ENCODE results near the gene LCE2B.
"Not testable (repeated sequence)": the region's sequence is repeated elsewhere in the genome, so short reads cannot be mapped to it uniquely, and the experiment has no call there.

The LCE2B gene, protein sequence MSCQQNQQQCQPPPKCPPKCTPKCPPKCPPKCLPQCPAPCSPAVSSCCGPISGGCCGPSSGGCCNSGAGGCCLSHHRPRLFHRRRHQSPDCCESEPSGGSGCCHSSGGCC

DNA sequence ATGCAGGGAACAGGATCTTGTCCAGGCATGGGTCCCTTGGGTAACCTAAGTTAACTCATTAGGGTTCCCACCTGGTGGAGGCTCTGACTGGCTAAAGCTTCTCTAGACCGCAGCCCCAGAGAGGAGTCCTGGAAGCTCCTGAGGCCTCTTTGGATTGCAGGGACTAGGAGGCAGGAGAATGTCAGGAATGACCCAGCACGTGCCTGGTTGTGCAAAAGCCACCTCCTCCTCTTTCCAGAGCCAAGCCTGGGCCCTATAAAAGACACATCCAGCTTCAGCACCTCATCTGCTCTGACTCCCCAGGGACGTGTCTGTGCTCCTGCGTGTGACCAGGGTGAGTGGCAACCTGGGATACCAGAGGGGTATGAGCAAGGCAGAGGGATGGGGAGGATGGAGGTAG is at the start of gene LCE2B:
LCE2B (plus strand) TSS at position 301 of the 400 bp plus-strand sequence. CDS start 721 bp downstream, outside the sequence.
- not testable (repeated sequence) for DNase-seq

DNA sequence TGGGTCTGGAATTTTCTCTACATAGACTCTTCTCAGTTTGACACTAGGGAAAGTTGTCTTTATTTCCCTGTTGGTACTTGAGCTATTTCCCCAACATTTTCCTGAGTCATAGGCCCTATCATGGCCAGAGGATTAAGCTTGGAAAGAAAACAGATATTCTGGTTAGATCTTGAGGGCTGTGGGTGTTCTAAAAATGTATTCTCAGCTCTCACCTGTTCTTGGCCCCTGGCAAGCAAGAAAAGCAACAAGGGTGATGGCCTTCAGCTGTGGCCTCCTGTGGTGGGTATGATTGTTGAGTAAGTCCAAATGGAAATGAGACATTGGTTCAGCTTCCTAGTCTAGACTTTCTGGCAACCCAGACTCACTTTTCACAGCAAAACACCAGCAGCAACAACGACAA is 45.6 kb upstream of the LCE2B start:
- DNase-seq, result no peak

DNA sequence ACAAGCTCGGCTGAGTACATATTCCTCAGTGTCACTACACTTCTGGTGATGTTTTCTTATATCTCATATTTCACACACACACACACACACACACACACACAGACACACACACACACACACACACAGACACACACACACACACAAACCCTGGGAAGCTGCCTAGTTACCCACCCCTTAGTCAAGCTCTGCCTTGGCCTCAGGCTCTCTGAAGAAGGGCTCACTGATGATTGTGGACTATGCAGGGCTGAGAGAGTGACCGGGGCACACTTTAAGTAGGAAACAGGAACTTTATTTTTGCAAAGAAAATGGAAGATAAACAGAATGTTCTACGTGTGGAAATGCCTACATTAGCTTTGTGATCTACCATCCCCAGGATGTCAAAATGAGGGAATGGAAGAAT is 42.0 kb upstream of the LCE2B start:
- DNase-seq, result no peak

DNA sequence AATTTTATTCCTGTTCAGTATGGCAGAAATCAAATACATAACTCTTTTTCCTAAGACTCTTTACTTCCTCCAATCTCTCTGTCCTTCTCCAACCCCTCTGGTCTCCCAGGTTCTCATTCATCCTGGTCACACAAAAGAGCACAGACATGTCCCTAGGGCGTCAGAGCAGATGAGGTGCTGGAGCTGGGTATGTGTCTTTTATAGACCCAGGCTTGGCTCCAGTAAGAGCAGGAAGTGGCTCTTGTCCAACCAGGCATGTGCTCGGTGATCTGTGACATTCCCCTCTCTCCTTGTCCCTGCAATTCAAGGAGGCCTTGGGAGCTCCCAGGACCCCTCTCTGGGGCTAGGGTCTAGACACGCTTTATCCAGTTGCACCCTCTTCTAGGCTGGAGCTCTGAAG is 40.8 kb upstream of the LCE2B start:
- DNase-seq, result no peak

DNA sequence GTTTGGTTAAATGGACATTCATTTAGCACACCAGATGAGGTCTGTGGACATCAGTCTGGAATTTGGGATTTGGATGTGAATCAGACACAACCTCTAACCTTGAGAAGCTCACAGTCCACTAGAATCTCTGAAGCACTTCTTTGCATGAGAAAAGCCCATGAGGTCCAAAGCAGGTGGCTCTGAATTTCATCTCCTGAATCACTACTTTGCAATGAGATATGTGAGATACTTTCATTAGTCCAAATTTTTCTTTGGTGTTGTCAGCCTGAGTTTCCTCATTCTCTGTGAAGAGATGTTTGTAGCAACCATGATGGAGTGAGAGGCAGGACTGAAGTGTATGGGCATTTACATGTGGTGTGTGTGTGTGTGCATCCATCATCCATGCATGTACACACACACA is 39.3 kb upstream of the LCE2B start:
- DNase-seq, result no peak

DNA sequence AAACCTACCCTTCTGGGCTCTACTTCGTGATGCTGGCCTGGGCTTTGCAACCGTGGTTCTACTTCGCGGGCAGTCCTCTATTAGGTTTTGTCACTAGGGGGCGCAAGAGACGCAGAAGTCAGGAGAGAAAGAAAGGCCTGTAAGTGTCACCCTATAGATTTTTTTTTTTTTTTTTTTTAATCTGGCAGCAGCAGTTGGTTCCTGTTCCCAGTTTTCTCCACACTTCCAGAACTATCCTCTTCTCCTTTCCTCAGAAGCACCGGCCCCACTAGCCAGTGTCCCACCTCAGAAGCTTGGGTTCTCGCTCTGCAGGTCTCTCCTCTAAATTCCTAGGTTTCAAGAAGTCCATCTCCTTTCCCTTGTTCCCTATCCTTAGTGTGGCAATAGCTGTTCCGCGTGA is 31.8 kb upstream of the LCE2B start:
- DNase-seq, result peak; percentile 35 to 36

DNA sequence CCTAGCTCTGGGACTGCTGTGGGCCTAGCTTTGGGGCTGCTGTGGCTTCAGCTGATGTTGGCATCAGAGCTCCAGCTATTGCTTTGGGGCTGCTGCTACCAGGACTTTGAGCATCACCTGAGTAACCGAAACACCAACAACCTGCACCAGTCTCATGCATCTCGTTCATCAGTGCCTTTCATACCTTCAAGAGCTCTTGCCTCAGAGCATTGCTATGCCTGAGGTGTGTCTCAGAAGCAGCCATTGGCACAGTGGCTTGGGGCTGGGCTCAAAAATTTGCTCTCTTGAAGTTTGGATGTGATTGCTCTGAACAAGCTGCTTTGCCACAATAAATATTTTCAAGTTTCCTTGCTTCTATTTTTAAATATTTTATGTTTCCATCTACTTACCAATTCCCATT is 29.5 kb upstream of the LCE2B start:
- DNase-seq, result no peak

DNA sequence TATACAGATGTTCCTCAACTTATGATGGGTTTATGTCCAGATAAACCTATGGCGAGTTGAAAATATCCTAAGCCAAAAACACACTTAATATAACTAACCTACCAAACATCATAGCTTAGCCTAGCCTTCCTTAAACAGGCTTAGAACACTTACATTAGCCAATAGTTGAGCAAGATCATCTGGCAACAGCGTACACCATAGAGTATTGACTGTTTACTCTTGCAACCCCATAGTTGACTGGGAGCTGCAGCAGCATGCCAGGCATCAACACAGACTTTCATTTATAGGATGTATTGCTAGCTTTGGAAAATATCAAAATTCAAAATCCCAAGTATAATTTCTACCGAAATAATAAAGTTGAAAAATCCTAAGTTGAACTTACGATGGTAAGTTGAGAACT is 28.2 kb upstream of the LCE2B start:
- DNase-seq, result no peak

DNA sequence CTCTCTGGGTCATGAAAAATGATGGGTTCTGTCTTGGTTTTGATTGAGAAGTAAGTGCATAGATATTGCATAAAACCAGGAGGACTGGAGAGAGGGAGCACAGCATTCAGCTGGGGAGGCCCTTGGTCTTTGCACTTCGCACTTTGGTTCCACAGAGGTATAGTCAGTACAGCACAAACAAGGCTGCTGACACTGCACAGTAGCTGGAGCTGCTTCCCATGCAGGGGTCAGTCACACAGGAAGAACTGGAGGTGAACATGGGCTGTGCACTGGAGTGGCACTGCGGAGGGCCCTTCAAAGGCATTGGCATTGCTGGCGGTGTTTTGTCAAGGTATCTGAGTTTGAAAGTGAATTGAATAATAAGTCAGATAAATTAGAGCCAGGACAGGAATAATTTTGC is 27.3 kb upstream of the LCE2B start:
- DNase-seq, result no peak

DNA sequence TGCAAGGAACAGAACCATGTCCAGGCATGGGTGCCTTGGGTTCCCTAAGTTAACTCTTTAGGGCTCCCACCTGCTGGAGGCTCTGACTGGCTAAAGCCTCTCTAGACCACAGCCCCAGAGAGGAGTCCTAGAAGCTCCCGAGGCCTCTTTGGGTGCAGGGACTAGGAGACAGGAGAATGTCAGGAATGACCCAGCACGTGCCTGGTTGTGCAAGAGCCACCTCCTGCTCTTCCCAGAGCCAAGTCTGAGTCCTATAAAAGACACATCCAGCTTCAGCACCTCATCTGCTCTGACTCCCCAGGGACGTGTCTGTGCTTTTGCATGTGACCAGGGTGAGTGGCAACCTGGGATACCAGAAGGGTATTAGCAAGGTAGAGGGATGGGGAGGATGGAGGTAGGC is 22.8 kb upstream of the LCE2B start, which contains the start of gene LCE2D:
LCE2D (plus strand) TSS at position 283 of the 400 bp plus-strand sequence. CDS start 726 bp downstream, outside the sequence.
- no peak for DNase-seq

DNA sequence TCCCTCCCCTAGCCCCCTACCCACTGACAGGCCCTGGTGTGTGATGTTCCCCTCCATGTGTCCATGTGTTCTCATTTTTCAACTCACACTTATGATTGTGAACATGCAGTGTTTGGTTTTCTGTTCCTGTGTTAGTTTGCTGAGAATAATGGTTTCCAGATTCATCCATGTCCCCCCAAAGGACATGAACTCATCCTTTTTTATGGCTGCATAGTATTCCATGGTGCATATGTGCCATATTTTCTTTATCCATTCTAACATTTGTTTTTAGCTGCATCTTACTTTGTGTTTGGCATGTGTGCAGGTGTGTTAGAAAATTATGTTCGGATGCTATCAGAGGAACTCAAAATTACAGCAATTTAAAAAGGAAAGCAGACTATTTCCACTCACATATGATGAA is 19.8 kb upstream of the LCE2B start:
- DNase-seq, result not testable (repeated sequence)

DNA sequence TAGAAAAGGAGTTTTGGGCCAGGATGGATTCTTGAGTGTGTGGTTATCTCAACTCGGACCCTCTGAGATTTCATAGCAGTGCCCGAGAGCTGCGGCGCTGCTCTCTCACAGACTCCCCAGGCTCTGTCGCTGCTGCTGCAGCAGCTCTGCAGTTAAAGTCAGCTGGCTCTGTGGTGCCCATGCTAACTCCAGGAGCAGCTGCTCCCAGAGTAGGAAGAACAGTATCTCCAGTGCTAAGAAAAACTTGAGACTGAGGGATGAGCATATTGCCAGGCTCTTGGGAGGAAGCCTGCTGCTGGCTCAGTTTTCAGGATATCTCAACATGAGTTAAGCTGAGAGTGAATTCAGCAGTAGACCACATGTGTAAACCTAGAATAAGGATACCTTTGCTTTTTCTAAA is 18.3 kb upstream of the LCE2B start:
- DNase-seq, result no peak

DNA sequence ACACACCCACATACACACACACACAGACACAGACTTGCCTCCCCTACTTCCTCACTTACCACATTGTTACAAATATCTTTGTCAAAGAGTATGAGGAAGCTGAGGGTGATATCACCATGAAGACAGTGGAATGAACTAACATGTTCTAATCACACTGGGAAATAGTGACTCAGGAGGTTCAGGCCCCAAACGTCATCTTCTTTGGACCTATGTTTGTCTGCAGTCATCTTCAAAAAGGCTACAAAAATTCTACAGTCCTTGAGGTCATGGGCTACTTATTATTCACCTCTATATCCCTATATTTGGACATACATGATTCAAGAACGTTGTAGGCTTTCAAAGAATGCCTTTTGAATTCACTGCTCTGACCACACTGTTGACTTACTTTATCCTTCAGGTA is 12.9 kb upstream of the LCE2B start:
- no peak for DNase-seq

DNA sequence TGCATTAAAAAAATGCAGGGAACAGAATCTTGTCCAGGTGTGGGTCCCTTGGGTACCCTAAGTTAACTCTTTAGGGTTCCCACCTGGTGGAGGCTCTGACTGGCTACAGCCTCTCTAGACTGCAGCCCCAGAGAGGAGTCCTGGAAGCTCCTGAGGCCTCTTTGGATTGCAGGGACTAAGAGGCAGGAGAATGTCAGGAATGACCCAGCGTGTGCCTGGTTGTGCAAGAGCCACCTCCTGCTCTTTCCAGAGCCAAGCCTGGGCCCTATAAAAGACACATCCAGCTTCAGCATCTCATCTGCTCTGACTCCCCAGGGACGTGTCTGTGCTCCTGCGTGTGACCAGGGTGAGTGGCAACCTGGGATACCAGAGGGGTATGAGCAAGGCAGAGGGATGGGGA is 10.9 kb upstream of the LCE2B start, which contains the start of gene LCE2C:
LCE2C (plus strand) TSS at position 297 of the 400 bp plus-strand sequence. CDS start 737 bp downstream, outside the sequence.
- not testable (repeated sequence) for DNase-seq

DNA sequence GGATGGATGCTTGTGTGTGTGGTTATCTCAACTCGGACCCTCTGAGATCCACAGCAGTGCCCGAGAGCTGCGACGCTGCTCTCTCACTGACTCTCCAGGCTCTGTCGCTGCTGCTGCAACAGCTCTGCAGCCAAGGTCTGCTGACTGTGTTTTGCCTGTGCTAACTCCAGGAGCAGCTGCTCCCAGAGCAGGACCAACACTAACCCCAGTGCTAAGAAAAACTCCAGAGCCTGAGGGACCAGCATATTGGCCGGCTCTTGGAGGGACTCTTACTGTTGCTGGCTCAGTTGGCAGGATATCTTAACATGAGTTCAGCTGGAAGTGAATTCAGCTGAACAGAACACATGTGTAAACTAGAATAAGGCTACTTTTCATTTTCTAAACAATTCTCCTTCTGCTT is 6.5 kb upstream of the LCE2B start:
- DNase-seq, result no peak

DNA sequence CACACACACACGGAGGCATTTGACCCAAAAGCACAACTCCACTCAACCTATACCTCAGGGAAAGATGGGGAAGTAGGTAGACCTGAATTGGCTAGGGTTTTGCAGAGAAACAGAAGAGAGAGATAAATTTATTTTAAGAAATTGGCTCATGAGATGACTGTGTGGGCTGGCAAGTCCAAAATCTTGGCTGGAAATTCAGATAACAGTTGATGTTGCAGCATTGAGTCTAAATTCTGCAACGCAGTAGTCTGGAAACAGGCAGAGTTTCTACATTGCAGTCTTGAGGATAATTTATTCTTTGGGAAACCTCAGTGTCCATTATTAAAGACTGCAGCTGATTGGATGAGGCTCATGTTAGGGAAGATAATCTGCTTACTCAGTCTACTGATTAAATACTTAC is 4.3 kb upstream of the LCE2B start:
- no peak for DNase-seq

DNA sequence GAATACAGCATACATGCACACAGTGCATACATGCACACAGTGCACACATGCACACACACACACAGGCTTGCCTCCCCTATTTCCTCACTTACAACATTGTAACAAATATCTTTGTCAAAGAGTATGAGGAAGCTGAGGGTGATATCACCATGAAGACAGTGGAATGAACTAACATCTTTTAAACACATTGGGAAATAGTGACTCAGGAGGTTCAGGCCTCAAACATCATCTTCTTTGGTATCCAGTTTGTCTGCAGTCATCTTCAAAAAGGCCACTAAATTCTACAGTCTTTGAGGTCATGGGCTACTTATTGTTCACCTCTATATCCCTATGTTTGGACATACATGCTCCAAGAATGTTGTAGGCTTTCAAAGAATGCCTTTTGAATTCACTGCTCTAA is 2.1 kb upstream of the LCE2B start:
- DNase-seq, result no peak

DNA sequence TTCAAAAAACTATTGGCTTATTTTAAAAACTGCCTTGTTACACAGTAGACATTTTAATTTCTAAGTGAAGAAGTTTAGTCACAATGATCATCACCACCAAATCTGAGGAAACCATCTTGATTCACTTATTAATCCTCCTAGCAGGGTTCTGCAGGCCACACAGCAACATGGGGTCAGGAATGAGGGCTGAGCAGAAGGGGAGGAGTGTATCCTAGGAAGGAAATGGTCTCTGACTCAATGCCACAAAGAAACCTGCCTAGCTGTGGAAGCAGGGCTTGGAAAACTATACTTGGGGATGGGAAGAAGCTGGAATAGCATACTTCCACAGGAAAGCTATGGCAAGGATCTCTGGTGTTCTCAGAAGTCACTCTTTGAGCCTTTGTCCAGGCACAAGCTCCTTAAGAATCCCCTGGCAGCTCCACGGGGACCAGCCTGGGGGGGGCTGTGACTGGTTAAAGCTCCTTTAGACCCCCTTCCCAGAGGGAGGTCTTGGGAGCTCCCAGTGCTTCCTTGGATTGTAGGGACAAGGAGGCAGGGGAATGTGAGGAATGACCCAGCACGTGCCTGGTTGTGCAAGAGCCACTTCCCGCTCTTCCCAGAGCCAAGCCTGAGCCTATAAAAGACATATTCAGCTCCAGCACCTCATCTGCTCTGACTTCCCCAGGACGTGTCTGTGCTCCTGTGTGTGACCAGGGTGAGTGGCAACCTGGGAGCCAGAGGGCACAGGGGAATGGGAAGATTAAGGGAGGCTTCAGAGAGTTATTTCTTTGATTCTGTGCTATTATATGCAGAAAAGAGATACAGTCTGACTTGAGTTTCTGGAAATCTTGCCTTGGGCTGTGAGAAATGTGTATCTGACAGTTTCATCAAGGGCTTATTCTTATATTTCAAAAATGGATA is 12.0 kb downstream of the LCE2B start, which contains the start of gene LCE2A:
LCE2A (plus strand) TSS at position 645 of the 900 bp plus-strand sequence. CDS start 557 bp downstream, outside the sequence.
- no peak for DNase-seq

DNA sequence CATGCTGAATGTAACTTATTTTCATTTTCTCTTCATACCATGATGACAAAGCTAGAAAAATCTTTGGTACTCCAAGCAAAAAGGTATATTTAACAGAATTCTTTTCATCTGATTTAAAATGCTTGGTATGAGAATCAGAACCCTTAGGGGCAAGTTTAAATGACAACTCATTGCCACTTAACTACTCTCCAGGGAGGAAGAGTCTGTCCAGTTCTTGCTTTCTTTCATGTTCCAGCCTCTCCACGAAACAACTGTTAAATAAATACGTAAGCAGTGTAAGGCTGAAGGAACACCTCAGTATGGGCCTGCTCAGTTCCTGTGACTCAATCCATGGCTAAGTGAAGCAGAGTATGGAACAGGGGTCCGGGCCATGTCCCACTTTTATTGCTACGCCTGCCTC is 13.8 kb downstream of the LCE2B start:
- no peak for DNase-seq

DNA sequence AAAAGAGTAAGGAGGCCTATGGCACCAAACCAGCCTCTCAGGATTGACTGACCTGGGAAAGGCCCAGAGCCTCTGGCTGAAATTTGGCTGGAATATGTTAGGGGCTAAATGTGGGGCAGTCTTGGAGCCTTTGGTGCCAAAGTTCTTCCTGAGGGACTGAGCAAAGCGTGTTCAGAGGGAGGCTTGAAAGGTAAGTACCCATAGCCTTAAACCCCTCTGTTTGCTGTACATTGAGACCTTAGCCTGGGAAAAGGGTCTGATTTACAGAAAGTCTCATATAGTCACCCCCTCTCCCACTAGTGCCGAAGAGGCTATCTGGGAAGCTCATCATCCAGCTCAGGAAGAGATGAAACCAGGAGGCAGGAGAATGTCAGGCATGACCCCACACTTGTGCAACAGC is 21.9 kb downstream of the LCE2B start, which contains the start of gene LCE4A:
LCE4A (plus strand) TSS at position 301 of the 400 bp plus-strand sequence. CDS start 916 bp downstream, outside the sequence.
- no peak for DNase-seq

DNA sequence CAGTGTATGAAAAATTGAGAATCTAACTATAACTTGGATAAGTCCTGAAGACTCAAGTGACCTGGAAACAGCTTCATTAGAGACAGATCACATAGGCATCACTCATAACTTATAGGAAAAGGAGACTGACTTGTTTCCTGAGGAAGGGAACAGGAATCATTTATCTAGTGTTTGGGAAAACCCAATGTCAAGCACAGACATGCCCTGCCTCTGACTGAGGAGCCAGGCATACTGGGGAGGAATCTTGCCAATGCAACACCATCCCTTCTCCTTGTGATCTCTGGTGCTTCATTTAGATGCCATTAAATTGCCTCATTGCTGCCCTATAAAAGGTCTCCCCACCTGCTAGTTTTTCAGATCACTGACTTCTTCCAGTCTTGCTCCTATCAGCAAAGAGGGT is 32.3 kb downstream of the LCE2B start:
- no peak for DNase-seq

DNA sequence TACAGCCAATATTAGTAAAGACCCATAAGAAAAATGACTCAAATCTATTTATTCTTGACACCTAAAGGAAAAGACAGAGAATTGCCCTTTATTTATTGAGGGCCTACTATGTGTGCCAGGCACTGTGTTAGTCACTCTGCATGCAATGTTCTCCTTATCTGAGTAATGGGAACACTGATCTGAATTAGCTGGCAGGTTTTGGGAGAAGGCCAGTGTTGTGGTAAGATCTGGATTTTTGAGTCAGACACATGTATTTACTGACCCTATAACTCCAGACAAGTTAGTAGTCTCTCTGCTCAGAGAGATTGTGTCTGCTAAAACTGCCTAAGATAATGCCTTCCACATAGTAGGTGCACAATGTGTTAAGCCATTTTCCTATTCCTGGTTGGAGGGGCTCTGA is 39.3 kb downstream of the LCE2B start:
- DNase-seq, result no peak

DNA sequence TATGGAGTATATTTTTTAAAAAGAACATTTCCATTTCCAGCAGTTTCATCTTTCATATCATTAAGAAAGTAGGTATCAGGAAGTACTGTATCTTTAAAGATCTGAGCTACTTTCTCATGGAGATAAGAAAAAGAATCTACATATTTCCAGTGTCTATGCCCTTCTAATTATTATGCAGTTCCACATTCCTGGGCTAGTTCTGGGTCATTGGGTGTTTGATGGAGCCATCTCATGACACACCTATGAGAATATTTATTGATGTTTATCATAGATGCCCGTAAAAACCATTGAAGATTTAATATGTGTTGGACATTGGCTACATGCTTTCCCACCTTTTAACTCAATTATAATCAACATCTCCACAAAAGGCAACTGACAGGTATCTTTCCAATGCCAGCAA is 43.1 kb downstream of the LCE2B start:
- DNase-seq, result no peak

DNA sequence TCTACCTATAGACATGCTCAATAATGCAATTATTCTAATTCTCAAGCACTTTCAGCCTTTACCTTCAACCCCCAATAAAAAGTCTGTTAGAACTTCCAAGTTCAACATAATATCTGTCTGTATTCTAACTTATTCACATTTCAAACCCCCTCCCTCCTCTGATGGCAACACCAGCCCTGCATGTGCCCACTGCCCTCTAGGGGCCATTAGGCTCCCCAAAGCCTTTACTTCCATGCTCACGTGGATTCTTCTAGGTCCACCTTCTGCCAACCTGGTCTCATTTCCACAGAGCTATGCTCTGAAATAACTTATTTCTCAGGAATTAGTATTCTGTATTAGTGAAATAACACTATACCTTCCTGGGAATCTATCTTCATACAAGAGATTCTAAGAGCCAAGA is 49.7 kb downstream of the LCE2B start:
- DNase-seq, result no peak

All from CD4-positive, alpha-beta T cell treated with Interleukin-4 for 1 hour (primary cell).